Measurements from ENCODE around the gene PPAT. TPM values are rescaled to one million over a fixed set of nuclear protein-coding genes. Genes with fewer than 3 reads are reported as not detected.

Gene PPAT
- polyA plus RNA-seq, 1 experiment = 3.2 TPM

GRCh38 chr4:56448301-56448700, 12.9 kb upstream of the PPAT start:
- Histone ChIP-seq H3K36me3 (ENCODE audit: control insufficient read depth, insufficient read depth, low read length) (no peaks in the 10 kb centered on the region), H3K27me3 (ENCODE audit: control insufficient read depth, insufficient read depth, low read length) (no peaks in the 10 kb centered on the region), H3K4me3 (ENCODE audit: low read depth, low read length) (no peak overlapping the region)
- no peak for DNase-seq (ENCODE audit: low read depth)
- ChIA-PET CTCF (interaction anchor here (0.6 kb wide), 1 partner anchor 18 kb away, joined by 3 read pairs; no protein-coding TSS in a partner anchor), POLR2A (no interaction called here)
- no peak for TF ChIP-seq CTCF (IDR thresholded peaks at IDR 0.05; ENCODE audit: insufficient read depth, low read depth, low read length)

- Histone ChIP-seq H3K4me3 (ENCODE audit: low read depth, low read length) (no peak overlapping the region), H3K27me3 (ENCODE audit: control insufficient read depth, insufficient read depth, low read length) (no peaks in the 10 kb centered on the region), H3K36me3 (ENCODE audit: control insufficient read depth, insufficient read depth, low read length) (no peaks in the 10 kb centered on the region)
- CTCF ChIA-PET = interaction anchor here (1.0 kb wide), 1 partner anchor 10 kb away, joined by 5 read pairs; the partner anchor contains the start of gene PPAT
- no peak for TF ChIP-seq CTCF (IDR thresholded peaks at IDR 0.05; ENCODE audit: insufficient read depth, low read depth, low read length)
- no peak for DNase-seq (ENCODE audit: low read depth)
- POLR2A ChIA-PET = no interaction called here
Observed at GRCh38 chr4:56445699-56446098, 10.3 kb upstream of the PPAT start.

- no peaks in the 10 kb centered on the region for H3K27me3 ChIP-seq (ENCODE audit: control insufficient read depth, insufficient read depth, low read length)
- no peak for DNase-seq (ENCODE audit: low read depth)
- ChIA-PET CTCF (interaction anchor here (0.7 kb wide), 1 partner anchor 9 kb away, joined by 4 read pairs; the partner anchor contains the start of genes PAICS and PPAT), POLR2A (interaction anchor here (0.6 kb wide), 1 partner anchor 15 kb away, joined by 13 read pairs; no protein-coding TSS in a partner anchor)
- H3K4me3 ChIP-seq (ENCODE audit: low read depth, low read length) = no peak overlapping the region
- no peaks in the 10 kb centered on the region for H3K36me3 ChIP-seq (ENCODE audit: control insufficient read depth, insufficient read depth, low read length)
- TF ChIP-seq CTCF (IDR thresholded peaks at IDR 0.05; ENCODE audit: insufficient read depth, low read depth, low read length) = no peak
Observed at GRCh38 chr4:56444719-56445118, 9.3 kb upstream of the PPAT start.

GRCh38 chr4:56440983-56441382, 5.6 kb upstream of the PPAT start:
- ChIA-PET POLR2A (no interaction called here), CTCF (no interaction called here)
- Histone ChIP-seq H3K36me3 (ENCODE audit: control insufficient read depth, insufficient read depth, low read length) (no peaks in the 10 kb centered on the region), H3K4me3 (ENCODE audit: low read depth, low read length) (no peak overlapping the region), H3K27me3 (ENCODE audit: control insufficient read depth, insufficient read depth, low read length) (no peaks in the 10 kb centered on the region)
- TF ChIP-seq CTCF (IDR thresholded peaks at IDR 0.05; ENCODE audit: insufficient read depth, low read depth, low read length) = no peak
- DNase-seq (ENCODE audit: low read depth) = no peak

- ChIA-PET POLR2A (no interaction called here), CTCF (interaction anchor here (0.6 kb wide), 2 partner anchors 60 to 667 kb away, joined by 3 read pairs; no protein-coding TSS in a partner anchor)
- no peak overlapping the region for H3K4me3 ChIP-seq (ENCODE audit: low read depth, low read length)
- no peaks in the 10 kb centered on the region for H3K27me3 ChIP-seq (ENCODE audit: control insufficient read depth, insufficient read depth, low read length)
- DNase-seq (ENCODE audit: low read depth) = no peak
- no peaks in the 10 kb centered on the region for H3K36me3 ChIP-seq (ENCODE audit: control insufficient read depth, insufficient read depth, low read length)
- no peak for TF ChIP-seq CTCF (IDR thresholded peaks at IDR 0.05; ENCODE audit: insufficient read depth, low read depth, low read length)
Observed at GRCh38 chr4:56438766-56439165, 3.4 kb upstream of the PPAT start.

Data from BJ (cell line).